Mesothelial cell of epicardium (in vitro differentiated cells): ENCODE data around the gene UBXN7. TPM values are rescaled to one million over a fixed set of nuclear protein-coding genes. Genes with fewer than 3 reads are reported as not detected.
"Not testable (repeated sequence)": the region's sequence is repeated elsewhere in the genome, so short reads cannot be mapped to it uniquely, and the experiment has no call there.

Source experiments
- DNase-seq, 2 experiments: peaks; one replicate each; pipeline ENCODE4 v3.0.0; 2021; ENCODE audit warnings: low spot score in 2 of 2; ENCODE audit not compliant: unreplicated experiment in 2 of 2
- H3K27ac Mint-ChIP-seq: 2 replicates; pipeline ENCODE4 v1.8.0; 2021; ENCODE audit warnings: mixed read lengths
- H3K27me3 Mint-ChIP-seq: 2 replicates; pipeline ENCODE4 v1.8.0; 2021; ENCODE audit warnings: low read depth, mixed read lengths
- H3K36me3 Mint-ChIP-seq: 2 replicates; pipeline ENCODE4 v1.8.0; 2021; ENCODE audit warnings: mixed read lengths
- H3K4me1 Mint-ChIP-seq: 2 replicates; pipeline ENCODE4 v1.8.0; 2021; ENCODE audit warnings: mixed read lengths
- H3K4me3 Mint-ChIP-seq: 2 replicates; pipeline ENCODE4 v1.8.0; 2021; ENCODE audit warnings: mild to moderate bottlenecking, moderate library complexity, mixed read lengths
- H3K9me3 Mint-ChIP-seq: 2 replicates; pipeline ENCODE4 v1.8.0; 2021; ENCODE audit warnings: mixed read lengths
- CTCF ChIP-seq: fragments of 200-600 bp; sonication (generic); IDR thresholded peaks from one replicate; pipeline ENCODE4 v1.5.0; 2021; ENCODE audit warnings: antibody characterized with exemption; ENCODE audit not compliant: unreplicated experiment
- total RNA-seq: library from RNA; stranded (reverse); gene quantifications from 3 replicates; pipeline ENCODE4 v1.2.1, GENCODE V29; 2021

Gene UBXN7
- total RNA-seq, 1 donor from 2014 or later, result 109 TPM

GRCh38 chr3:196423044-196423781 is 9.0 kb downstream of the UBXN7 start:
- Mint-ChIP-seq H3K4me3 (no peak overlapping the region), H3K36me3 (peaks cover 17% of the 10 kb centered on the region), H3K27ac (peak overlapping the region; percentile 70), H3K27me3 (no peaks in the 10 kb centered on the region), H3K4me1 (peaks cover 19% of the 10 kb centered on the region), H3K9me3 (peaks cover 10% of the 10 kb centered on the region)
- TF ChIP-seq CTCF, result no peak
- no peak for DNase-seq

- H3K4me3 Mint-ChIP-seq, result not testable (repeated sequence)
- H3K36me3 Mint-ChIP-seq, result peaks cover 16% of the 10 kb centered on the region
- peaks cover 10% of the 10 kb centered on the region for H3K9me3 Mint-ChIP-seq
These were observed 10.6 kb downstream of the UBXN7 start for GRCh38 chr3:196421668-196422067.

GRCh38 chr3:196419386-196419785 is 12.8 kb downstream of the UBXN7 start:
- H3K9me3 Mint-ChIP-seq, result peaks cover 10% of the 10 kb centered on the region
- peaks cover 17% of the 10 kb centered on the region for H3K36me3 Mint-ChIP-seq
- no peaks in the 10 kb centered on the region for H3K27me3 Mint-ChIP-seq
- DNase-seq, result no peak
- TF ChIP-seq CTCF, result no peak
- H3K4me1 Mint-ChIP-seq, result peaks cover 15% of the 10 kb centered on the region
- no peak overlapping the region for H3K4me3 Mint-ChIP-seq
- H3K27ac Mint-ChIP-seq, result no peak overlapping the region

More at GRCh38 chr3:196421668-196422067, 10.6 kb downstream of the UBXN7 start:
- H3K27me3 Mint-ChIP-seq, H3K27ac Mint-ChIP-seq, DNase-seq: not testable (repeated sequence)
- peaks cover 18% of the 10 kb centered on the region for H3K4me1 Mint-ChIP-seq

- no peak for DNase-seq
- Mint-ChIP-seq H3K27me3 (no peaks in the 10 kb centered on the region), H3K9me3 (peaks cover 11% of the 10 kb centered on the region), H3K27ac (no peak overlapping the region), H3K36me3 (peaks cover 19% of the 10 kb centered on the region), H3K4me1 (peaks cover 15% of the 10 kb centered on the region), H3K4me3 (no peak overlapping the region)
- no peak for TF ChIP-seq CTCF
These were observed 13.6 kb downstream of the UBXN7 start for GRCh38 chr3:196418601-196419000.

- Mint-ChIP-seq H3K27ac (no peak overlapping the region), H3K4me1 (no peaks in the 10 kb centered on the region), H3K27me3 (no peaks in the 10 kb centered on the region), H3K36me3 (peaks cover 30% of the 10 kb centered on the region), H3K4me3 (no peak overlapping the region), H3K9me3 (peaks cover 24% of the 10 kb centered on the region)
- TF ChIP-seq CTCF, result no peak
- DNase-seq, result no peak
These were observed 17.8 kb downstream of the UBXN7 start for GRCh38 chr3:196414469-196414868.

GRCh38 chr3:196412704-196413103 is 19.5 kb downstream of the UBXN7 start:
- no peak for TF ChIP-seq CTCF
- no peak overlapping the region for H3K4me3 Mint-ChIP-seq
- H3K36me3 Mint-ChIP-seq, result peaks cover 39% of the 10 kb centered on the region
- peaks cover 2% of the 10 kb centered on the region for H3K4me1 Mint-ChIP-seq
- no peak for DNase-seq
- H3K9me3 Mint-ChIP-seq, result peaks cover 29% of the 10 kb centered on the region
- no peak overlapping the region for H3K27ac Mint-ChIP-seq
- H3K27me3 Mint-ChIP-seq, result no peaks in the 10 kb centered on the region
